Astrocyte (in vitro differentiated cells and primary cell): ENCODE results near the gene TYMS. TPM values are rescaled to one million over a fixed set of nuclear protein-coding genes. Genes with fewer than 3 reads are reported as not detected.

Experiments used
- DNase-seq: peaks from one replicate; pipeline ENCODE4 v3.0.0-alpha.2; 2010; ENCODE audit warnings: low read depth
- FAIRE-seq: peaks from 2 replicates; lab custom pipeline; 2011; peaks lifted over from hg19 to GRCh38; lab: Jason Lieb, UNC
- H2AFZ ChIP-seq: 2 replicates; pipeline ENCODE4 v1.6.0; 2012; ENCODE audit warnings: low read depth, low read length, inconsistent platforms
- H3K27ac ChIP-seq: 2 replicates; pipeline ENCODE4 v1.5.1; 2011; ENCODE audit warnings: low read depth, low read length, inconsistent platforms
- H3K27me3 ChIP-seq: 2 replicates; pipeline ENCODE4 v1.6.0; 2011; ENCODE audit warnings: low read length, inconsistent platforms; ENCODE audit not compliant: insufficient read depth
- H3K36me3 ChIP-seq: 2 replicates; pipeline ENCODE4 v1.5.1; 2011; ENCODE audit warnings: low read length, inconsistent platforms; ENCODE audit not compliant: insufficient read depth
- H3K4me1 ChIP-seq: 2 replicates; pipeline ENCODE4 v1.5.1; 2011; ENCODE audit warnings: low read length, inconsistent platforms; ENCODE audit not compliant: insufficient read depth
- H3K4me2 ChIP-seq: 2 replicates; pipeline ENCODE4 v1.6.0; 2012; ENCODE audit warnings: low read length, inconsistent platforms
- H3K4me3 ChIP-seq: 2 replicates; pipeline ENCODE4 v1.5.1; 2011; ENCODE audit warnings: low read depth, mild to moderate bottlenecking, low read length, inconsistent platforms; ENCODE audit not compliant: insufficient read depth
- H3K79me2 ChIP-seq: 2 replicates; pipeline ENCODE4 v1.6.0; 2012; ENCODE audit warnings: mild to moderate bottlenecking, low read length, inconsistent platforms; ENCODE audit not compliant: insufficient read depth
- H3K9ac ChIP-seq: 2 replicates; pipeline ENCODE4 v1.6.0; 2012; ENCODE audit warnings: mild to moderate bottlenecking, low read length, inconsistent platforms
- H3K9me3 ChIP-seq: 2 replicates; pipeline ENCODE4 v1.5.1; 2012; ENCODE audit warnings: low read depth, mild to moderate bottlenecking, low read length, inconsistent platforms; ENCODE audit not compliant: insufficient read depth
- H4K20me1 ChIP-seq: 2 replicates; pipeline ENCODE4 v1.6.0; 2012; ENCODE audit warnings: low read length, inconsistent platforms; ENCODE audit not compliant: insufficient read depth
- H3K27ac Mint-ChIP-seq: one replicate; pipeline ENCODE4 v1.8.0; 2021; ENCODE audit warnings: mild to moderate bottlenecking, mixed read lengths; ENCODE audit not compliant: unreplicated experiment
- H3K27me3 Mint-ChIP-seq: one replicate; pipeline ENCODE4 v1.8.0; 2021; ENCODE audit warnings: low read depth, mixed read lengths; ENCODE audit not compliant: unreplicated experiment
- H3K36me3 Mint-ChIP-seq: one replicate; pipeline ENCODE4 v1.8.0; 2021; ENCODE audit warnings: low read depth, mixed read lengths; ENCODE audit not compliant: unreplicated experiment
- H3K4me1 Mint-ChIP-seq: one replicate; pipeline ENCODE4 v1.8.0; 2021; ENCODE audit warnings: low read depth, mixed read lengths; ENCODE audit not compliant: unreplicated experiment
- H3K4me3 Mint-ChIP-seq: one replicate; pipeline ENCODE4 v1.8.0; 2021; ENCODE audit warnings: mild to moderate bottlenecking, moderate library complexity, mixed read lengths; ENCODE audit not compliant: unreplicated experiment
- H3K9me3 Mint-ChIP-seq: one replicate; pipeline ENCODE4 v1.8.0; 2021; ENCODE audit warnings: mild to moderate bottlenecking, mixed read lengths; ENCODE audit not compliant: unreplicated experiment
- EZH2 ChIP-seq: IDR thresholded peaks from 2 replicates; pipeline ENCODE4 v1.6.1; 2012; ENCODE audit warnings: mild to moderate bottlenecking, low read length, inconsistent platforms; ENCODE audit not compliant: insufficient read depth
- total RNA-seq: library from RNA; stranded (reverse); gene quantifications from 2 replicates; pipeline ENCODE4 v1.2.1, GENCODE V29; 2021
- TF ChIP-seq, protein P1 (sequence below): IDR thresholded peaks from 2 replicates; pipeline ENCODE4 v1.5.1; 2011; ENCODE audit warnings: low read depth, mild to moderate bottlenecking, inconsistent platforms, low read length, moderate library complexity; ENCODE audit not compliant: insufficient read depth

The TYMS gene
- total RNA-seq, 1 donor from 2014 or later, result 38.7 TPM

DNA sequence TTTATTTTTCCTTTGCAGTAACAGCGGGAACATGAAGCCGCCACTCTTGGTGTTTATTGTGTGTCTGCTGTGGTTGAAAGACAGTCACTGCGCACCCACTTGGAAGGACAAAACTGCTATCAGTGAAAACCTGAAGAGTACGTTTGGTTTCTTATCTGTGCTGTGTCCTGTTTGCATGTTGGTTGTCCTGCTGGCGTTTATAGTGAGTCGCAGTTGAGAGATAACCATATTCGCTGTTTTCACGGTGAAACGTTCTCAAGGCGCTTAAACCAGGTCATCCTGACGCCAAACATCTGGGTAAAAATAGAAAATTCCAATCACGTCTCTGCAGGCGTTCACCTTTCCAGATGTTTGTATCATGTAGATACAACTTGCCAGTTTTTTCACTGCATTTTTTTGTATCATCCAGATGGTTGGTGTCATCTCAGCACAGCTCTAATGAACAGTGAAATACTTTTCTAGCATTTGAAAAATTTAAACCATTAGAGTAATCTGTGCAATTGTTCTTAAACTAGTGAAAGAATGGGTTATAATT, 39.4 kb upstream of the TYMS start:
- Mint-ChIP-seq H3K4me1 (peaks cover 5% of the 10 kb centered on the region), H3K27ac (no peak overlapping the region), H3K4me3 (no peak overlapping the region), H3K27me3 (peaks cover 11% of the 10 kb centered on the region), H3K9me3 (no peaks in the 10 kb centered on the region), H3K36me3 (no peaks in the 10 kb centered on the region)
- no peak overlapping the region for H3K27ac ChIP-seq
- H3K4me2 ChIP-seq, result no peak overlapping the region
- no peaks in the 10 kb centered on the region for H4K20me1 ChIP-seq
- no peak overlapping the region for H3K9ac ChIP-seq
- H2AFZ ChIP-seq, result no peak overlapping the region
- H3K4me1 ChIP-seq, result no peaks in the 10 kb centered on the region
- DNase-seq (no peak), FAIRE-seq (no peak)
- H3K79me2 ChIP-seq, result no peaks in the 10 kb centered on the region
- TF ChIP-seq, protein P1, sequence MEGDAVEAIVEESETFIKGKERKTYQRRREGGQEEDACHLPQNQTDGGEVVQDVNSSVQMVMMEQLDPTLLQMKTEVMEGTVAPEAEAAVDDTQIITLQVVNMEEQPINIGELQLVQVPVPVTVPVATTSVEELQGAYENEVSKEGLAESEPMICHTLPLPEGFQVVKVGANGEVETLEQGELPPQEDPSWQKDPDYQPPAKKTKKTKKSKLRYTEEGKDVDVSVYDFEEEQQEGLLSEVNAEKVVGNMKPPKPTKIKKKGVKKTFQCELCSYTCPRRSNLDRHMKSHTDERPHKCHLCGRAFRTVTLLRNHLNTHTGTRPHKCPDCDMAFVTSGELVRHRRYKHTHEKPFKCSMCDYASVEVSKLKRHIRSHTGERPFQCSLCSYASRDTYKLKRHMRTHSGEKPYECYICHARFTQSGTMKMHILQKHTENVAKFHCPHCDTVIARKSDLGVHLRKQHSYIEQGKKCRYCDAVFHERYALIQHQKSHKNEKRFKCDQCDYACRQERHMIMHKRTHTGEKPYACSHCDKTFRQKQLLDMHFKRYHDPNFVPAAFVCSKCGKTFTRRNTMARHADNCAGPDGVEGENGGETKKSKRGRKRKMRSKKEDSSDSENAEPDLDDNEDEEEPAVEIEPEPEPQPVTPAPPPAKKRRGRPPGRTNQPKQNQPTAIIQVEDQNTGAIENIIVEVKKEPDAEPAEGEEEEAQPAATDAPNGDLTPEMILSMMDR, result no peak
- TF ChIP-seq EZH2, result no peak
- H3K9me3 ChIP-seq, result no peaks in the 10 kb centered on the region
- H3K4me3 ChIP-seq, result no peak overlapping the region
- H3K27me3 ChIP-seq, result peaks cover 23% of the 10 kb centered on the region
- H3K36me3 ChIP-seq, result no peaks in the 10 kb centered on the region

DNA sequence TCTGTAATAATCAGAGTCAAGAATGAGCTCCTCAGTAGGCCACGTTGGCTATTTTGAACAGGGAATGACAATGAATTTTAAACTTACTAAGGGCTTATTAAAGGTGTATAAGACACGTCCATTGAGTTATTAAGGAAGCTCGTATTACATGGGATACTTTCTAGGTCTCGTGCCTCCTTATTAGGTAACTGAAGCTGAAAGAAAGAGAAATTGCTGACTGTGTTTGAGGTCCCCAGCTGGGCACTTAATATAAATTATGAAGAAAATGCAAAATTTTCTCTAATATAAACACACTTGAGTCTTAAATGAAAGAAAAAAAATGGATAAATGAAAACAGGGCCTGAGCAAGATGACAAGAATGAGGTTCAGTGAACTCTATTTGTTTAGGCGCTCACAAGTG, 38.8 kb upstream of the TYMS start:
- no peak overlapping the region for H2AFZ ChIP-seq
- H3K27ac Mint-ChIP-seq, result no peak overlapping the region
- peaks cover 24% of the 10 kb centered on the region for H3K27me3 ChIP-seq
- H3K9me3 ChIP-seq, result no peaks in the 10 kb centered on the region
- no peak overlapping the region for H3K4me3 ChIP-seq
- H3K36me3 ChIP-seq, result no peaks in the 10 kb centered on the region
- DNase-seq (no peak), FAIRE-seq (no peak)
- no peak overlapping the region for H3K9ac ChIP-seq
- TF ChIP-seq, protein P1, result no peak
- TF ChIP-seq EZH2, result no peak
- no peak overlapping the region for H3K27ac ChIP-seq
- no peaks in the 10 kb centered on the region for H3K79me2 ChIP-seq
- H4K20me1 ChIP-seq, result no peaks in the 10 kb centered on the region
- peaks cover 5% of the 10 kb centered on the region for H3K4me1 Mint-ChIP-seq
- H3K4me1 ChIP-seq, result no peaks in the 10 kb centered on the region
- no peaks in the 10 kb centered on the region for H3K36me3 Mint-ChIP-seq
- H3K4me3 Mint-ChIP-seq, result no peak overlapping the region
- H3K9me3 Mint-ChIP-seq, result no peaks in the 10 kb centered on the region
- H3K27me3 Mint-ChIP-seq, result peaks cover 12% of the 10 kb centered on the region
- no peak overlapping the region for H3K4me2 ChIP-seq

DNA sequence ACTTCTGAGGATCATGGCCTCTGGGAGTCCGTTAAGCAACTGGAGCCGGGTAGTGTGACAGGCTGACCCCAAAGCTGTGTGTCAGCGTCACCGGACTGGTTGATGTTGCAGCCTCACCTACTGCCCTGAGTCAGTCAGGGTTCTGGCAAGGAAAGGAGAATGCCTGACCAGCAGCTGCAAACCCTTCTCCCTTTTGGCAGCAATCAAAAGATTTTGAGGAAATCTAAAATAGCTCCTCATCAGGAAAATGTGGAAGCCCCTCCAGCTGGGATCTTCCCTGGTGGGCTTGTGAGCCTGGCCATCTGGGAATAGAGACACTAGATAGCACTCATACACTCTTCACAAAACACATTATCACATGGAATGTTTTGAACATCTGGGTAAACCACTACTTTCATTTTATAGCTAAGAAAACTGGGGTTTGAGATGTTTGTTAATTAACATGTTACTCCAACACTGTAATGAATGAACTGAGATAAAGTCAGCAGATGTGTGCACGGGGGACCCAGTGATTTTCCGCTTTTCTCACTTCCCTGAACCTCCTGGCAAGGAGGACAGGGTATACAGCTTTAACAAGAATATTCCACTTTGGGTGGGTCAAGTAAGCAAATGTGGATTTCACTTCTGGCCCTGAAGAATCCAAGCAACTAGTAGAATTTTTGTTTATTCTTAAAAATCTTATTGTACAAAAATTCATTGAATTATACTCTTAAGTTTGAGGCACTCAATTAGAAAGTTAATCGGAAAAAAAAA, 36.0 kb upstream of the TYMS start:
- no peak for FAIRE-seq
- Histone ChIP-seq H3K4me2 (no peak overlapping the region), H3K4me3 (no peak overlapping the region)

More for the DNA sequence above, 36.0 kb upstream of the TYMS start:
- Histone ChIP-seq H4K20me1 (no peaks in the 10 kb centered on the region), H2AFZ (no peak overlapping the region), H3K9ac (no peak overlapping the region), H3K4me1 (no peaks in the 10 kb centered on the region), H3K27me3 (peaks cover 22% of the 10 kb centered on the region), H3K9me3 (no peaks in the 10 kb centered on the region), H3K36me3 (no peaks in the 10 kb centered on the region), H3K27ac (no peak overlapping the region), H3K79me2 (no peaks in the 10 kb centered on the region)
- TF ChIP-seq, protein P1, result no peak
- TF ChIP-seq EZH2, result no peak
- H3K36me3 Mint-ChIP-seq, result no peaks in the 10 kb centered on the region
- no peaks in the 10 kb centered on the region for H3K4me1 Mint-ChIP-seq
- DNase-seq, result peak; percentile 40
- H3K9me3 Mint-ChIP-seq, result no peaks in the 10 kb centered on the region
- no peak overlapping the region for H3K4me3 Mint-ChIP-seq
- no peak overlapping the region for H3K27ac Mint-ChIP-seq
- peaks cover 16% of the 10 kb centered on the region for H3K27me3 Mint-ChIP-seq
